ENCODE measurements around the gene RAB30. TPM values are rescaled to one million over a fixed set of nuclear protein-coding genes. Genes with fewer than 3 reads are reported as not detected.

The RAB30 gene
- total RNA-seq, 1 donor from 2014 or later = 15.4 TPM

DNA sequence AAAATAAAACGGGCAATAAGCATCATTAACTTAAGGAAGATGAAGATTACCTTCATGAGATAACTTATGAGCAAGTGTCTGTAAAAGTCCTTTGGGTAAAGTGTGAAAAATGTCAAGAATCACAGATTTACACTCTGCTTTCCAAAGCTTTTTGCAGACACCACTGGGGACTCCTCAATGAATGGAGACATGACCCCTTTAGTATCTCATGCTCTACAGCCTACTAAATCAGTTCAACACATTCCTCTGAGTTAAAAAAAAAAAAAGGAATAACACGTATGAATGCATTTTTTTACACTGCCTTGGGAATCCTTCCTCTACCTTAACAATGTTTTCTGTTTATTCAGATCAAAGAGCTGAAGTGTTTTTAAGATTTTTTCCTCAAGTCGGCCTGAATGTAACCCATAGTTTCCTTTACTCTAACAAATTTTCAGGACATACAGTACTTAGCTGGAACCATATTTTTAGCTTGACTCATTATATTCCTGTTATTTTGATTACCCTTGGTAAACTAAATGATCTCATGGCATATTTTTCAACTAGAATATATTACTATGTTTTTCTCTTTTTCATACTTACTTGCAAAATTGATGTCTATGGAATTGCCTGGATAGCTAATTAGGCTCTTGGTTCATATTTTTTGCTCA is 25.9 kb upstream of the RAB30 start:
- Mint-ChIP-seq H3K4me3 (no peak overlapping the region), H3K9me3 (peaks cover 2% of the 10 kb centered on the region), H3K4me1 (peaks cover 5% of the 10 kb centered on the region), H3K27ac (ENCODE audit: unreplicated experiment) (no peak overlapping the region), H3K36me3 (ENCODE audit: low read depth) (no peaks in the 10 kb centered on the region), H3K27me3 (ENCODE audit: low read depth) (no peaks in the 10 kb centered on the region)
- no peak for DNase-seq (ENCODE audit: low read depth, low spot score)
- TF ChIP-seq, protein P1, sequence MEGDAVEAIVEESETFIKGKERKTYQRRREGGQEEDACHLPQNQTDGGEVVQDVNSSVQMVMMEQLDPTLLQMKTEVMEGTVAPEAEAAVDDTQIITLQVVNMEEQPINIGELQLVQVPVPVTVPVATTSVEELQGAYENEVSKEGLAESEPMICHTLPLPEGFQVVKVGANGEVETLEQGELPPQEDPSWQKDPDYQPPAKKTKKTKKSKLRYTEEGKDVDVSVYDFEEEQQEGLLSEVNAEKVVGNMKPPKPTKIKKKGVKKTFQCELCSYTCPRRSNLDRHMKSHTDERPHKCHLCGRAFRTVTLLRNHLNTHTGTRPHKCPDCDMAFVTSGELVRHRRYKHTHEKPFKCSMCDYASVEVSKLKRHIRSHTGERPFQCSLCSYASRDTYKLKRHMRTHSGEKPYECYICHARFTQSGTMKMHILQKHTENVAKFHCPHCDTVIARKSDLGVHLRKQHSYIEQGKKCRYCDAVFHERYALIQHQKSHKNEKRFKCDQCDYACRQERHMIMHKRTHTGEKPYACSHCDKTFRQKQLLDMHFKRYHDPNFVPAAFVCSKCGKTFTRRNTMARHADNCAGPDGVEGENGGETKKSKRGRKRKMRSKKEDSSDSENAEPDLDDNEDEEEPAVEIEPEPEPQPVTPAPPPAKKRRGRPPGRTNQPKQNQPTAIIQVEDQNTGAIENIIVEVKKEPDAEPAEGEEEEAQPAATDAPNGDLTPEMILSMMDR (conservative IDR thresholded peaks at IDR 0.05) = no peak

DNA sequence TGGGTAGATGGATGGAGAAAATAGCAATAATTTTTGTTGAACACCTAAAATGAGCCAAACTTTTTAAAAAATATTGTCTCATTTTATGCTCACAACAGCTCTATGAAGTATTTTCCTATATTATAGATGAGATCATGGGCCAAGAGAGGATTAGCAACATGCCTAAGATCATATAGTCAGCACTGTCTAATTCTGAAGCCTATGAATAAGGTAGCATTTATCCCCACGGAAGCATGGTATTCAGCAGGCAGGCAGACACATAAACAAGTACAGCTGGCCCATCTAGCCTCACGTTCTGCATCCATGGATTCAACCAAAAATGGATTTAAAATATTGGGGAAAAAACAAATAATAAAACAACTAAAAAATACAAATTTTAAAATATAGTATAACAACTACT is 21.9 kb upstream of the RAB30 start:
- no peak overlapping the region for H3K27ac Mint-ChIP-seq (ENCODE audit: unreplicated experiment)
- no peaks in the 10 kb centered on the region for H3K36me3 Mint-ChIP-seq (ENCODE audit: low read depth)
- peaks cover 2% of the 10 kb centered on the region for H3K9me3 Mint-ChIP-seq
- H3K4me3 Mint-ChIP-seq = no peak overlapping the region
- H3K27me3 Mint-ChIP-seq (ENCODE audit: low read depth) = no peaks in the 10 kb centered on the region
- DNase-seq (ENCODE audit: low read depth, low spot score) = no peak
- H3K4me1 Mint-ChIP-seq = peaks cover 4% of the 10 kb centered on the region
- TF ChIP-seq, protein P1 (conservative IDR thresholded peaks at IDR 0.05) = no peak

DNA sequence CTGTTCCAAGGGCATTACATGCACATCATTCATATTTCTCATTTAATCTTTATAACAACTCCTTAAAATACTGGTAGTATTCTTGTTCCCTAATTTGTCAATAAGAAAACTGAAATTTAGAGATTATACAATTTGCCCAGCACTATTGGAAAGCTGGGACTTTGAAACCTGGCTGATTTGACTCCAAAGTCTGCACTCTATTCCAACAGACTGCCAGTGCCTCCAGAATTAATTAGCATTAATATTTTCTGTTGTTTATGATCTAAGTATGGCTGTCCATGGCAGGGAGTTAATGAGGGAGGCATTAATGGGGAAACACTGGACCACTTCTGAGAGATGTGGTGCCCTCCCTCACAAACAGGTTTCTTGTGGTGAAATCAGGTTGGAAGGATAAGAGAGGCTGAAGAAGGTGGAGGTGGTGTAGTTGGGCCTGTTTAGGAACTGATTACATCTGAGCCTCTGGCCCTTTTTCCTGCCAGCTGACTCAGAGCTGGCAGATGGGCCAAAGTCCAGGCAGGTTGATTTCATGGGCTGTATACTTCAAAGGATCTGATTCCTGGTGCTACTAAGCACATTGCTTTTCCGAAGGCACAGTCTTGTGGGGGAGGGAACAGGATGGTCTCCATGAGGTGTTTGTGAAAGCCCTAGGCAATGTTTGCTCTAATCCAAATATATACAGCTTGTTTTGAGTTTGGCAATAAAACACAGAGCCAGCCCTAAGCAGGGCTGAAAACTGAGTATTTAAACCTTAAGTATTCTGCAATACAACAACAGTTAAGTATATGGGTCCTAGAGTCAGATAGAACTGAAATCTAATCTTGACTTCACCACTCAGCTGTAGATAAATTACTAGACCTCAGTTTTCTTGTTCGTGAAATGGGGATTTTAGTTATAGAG is 21.0 kb upstream of the RAB30 start:
- TF ChIP-seq, protein P1 (conservative IDR thresholded peaks at IDR 0.05) = no peak
- Mint-ChIP-seq H3K4me1 (peaks cover 4% of the 10 kb centered on the region), H3K9me3 (peaks cover 2% of the 10 kb centered on the region), H3K4me3 (no peak overlapping the region), H3K27ac (ENCODE audit: unreplicated experiment) (no peak overlapping the region), H3K36me3 (ENCODE audit: low read depth) (no peaks in the 10 kb centered on the region), H3K27me3 (ENCODE audit: low read depth) (no peaks in the 10 kb centered on the region)
- DNase-seq (ENCODE audit: low read depth, low spot score) = no peak

DNA sequence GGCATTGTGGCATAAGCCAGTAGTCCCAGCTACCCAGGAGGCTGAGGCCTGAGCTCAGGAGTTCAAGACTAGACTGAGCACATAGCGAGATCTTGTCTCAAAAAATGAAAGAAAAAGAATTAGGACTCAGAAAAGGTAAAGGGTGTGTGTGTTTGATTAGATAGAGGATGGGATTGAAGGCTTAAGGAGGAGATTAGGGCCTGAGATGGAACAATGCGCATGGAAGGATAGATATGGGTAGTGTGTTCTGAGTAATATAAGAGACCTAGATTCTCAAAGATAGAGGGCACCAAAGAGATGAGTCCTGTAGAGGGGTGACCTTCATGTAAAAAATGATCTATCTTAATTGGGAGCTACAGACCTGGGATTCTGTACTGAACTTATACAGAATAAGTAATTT is 17.3 kb upstream of the RAB30 start:
- Mint-ChIP-seq H3K27me3 (ENCODE audit: low read depth) (no peaks in the 10 kb centered on the region), H3K4me1 (no peaks in the 10 kb centered on the region), H3K36me3 (ENCODE audit: low read depth) (no peaks in the 10 kb centered on the region), H3K27ac (ENCODE audit: unreplicated experiment) (no peak overlapping the region), H3K9me3 (no peaks in the 10 kb centered on the region), H3K4me3 (no peak overlapping the region)
- TF ChIP-seq, protein P1 (conservative IDR thresholded peaks at IDR 0.05) = no peak
- DNase-seq (ENCODE audit: low read depth, low spot score) = no peak

DNA sequence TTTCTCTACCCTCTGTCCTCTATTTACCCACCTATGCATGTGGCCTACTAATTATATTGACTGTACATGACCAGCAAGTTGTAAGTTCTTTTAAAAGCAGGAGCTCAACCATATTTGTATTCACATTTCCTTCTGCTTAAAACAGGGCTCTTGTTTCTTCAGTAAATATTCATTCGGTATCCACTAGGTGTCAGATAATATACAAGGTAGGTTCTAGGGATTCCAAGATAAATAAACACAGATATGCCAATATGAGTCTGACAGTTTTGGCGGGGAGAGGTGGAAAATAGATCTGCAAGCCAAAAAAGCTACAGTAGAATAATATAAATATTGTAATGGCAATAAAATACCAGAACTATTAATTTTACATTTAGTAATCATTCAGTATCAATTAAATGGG is 15.3 kb upstream of the RAB30 start:
- Mint-ChIP-seq H3K4me3 (no peak overlapping the region), H3K36me3 (ENCODE audit: low read depth) (no peaks in the 10 kb centered on the region), H3K9me3 (no peaks in the 10 kb centered on the region), H3K4me1 (no peaks in the 10 kb centered on the region), H3K27ac (ENCODE audit: unreplicated experiment) (no peak overlapping the region), H3K27me3 (ENCODE audit: low read depth) (no peaks in the 10 kb centered on the region)
- DNase-seq (ENCODE audit: low read depth, low spot score) = no peak
- TF ChIP-seq, protein P1 (conservative IDR thresholded peaks at IDR 0.05) = peak; percentile 46
